Heart left ventricle (tissue), 16 donors: ENCODE measurements around the gene ZBTB45. TPM values are rescaled to one million over a fixed set of nuclear protein-coding genes. Genes with fewer than 3 reads are reported as not detected.

Experiments
- ATAC-seq, 4 donors: fragments of 200-7000 bp; cut with Tn5 transposase; one replicate each; pipeline ENCODE4 v1.9.1; 2020 to 2022; ENCODE audit warnings: moderate library complexity in 4 of 4, mild to moderate bottlenecking in 3 of 4, moderate number of reproducible peaks in 1 of 4
- DNase-seq, 5 donors: peaks; one replicate each; pipeline ENCODE4 v3.0.0-alpha.2; 2020
- H3K27ac ChIP-seq, 12 donors: fragments of 200-600 bp; sonication (generic) in 4 of 12; one replicate each; pipeline versions ENCODE4 v1.5.0 to v1.8.0; 2016 to 2022; ENCODE audit warnings: mild to moderate bottlenecking in 2 of 12
- H3K27me3 ChIP-seq, 9 donors: fragments of 200-600 bp; sonication (generic) in 2 of 9; one replicate each; pipeline versions ENCODE4 v1.5.1 to v1.8.0; 2016 to 2022; ENCODE audit warnings: mild to moderate bottlenecking in 3 of 9
- H3K36me3 ChIP-seq, 9 donors: fragments of 200-600 bp; sonication (generic) in 2 of 9; one replicate each; pipeline versions ENCODE4 v1.5.0 to v1.8.0; 2018 to 2022; ENCODE audit warnings: mild to moderate bottlenecking in 2 of 9
- H3K4me1 ChIP-seq, 12 donors: fragments of 200-600 bp; sonication (generic) in 4 of 12; one replicate each; pipeline versions ENCODE4 v1.5.0 to v1.8.0; 2016 to 2022; ENCODE audit warnings: mild to moderate bottlenecking in 3 of 12
- H3K4me3 ChIP-seq, 12 donors: fragments of 200-600 bp; sonication (generic) in 4 of 12; one replicate each; pipeline versions ENCODE4 v1.5.0 to v1.8.0; 2017 to 2022; ENCODE audit warnings: mild to moderate bottlenecking in 9 of 12, moderate library complexity in 4 of 12
- H3K9me3 ChIP-seq, 12 donors: fragments of 200-600 bp; sonication (generic) in 4 of 12; one replicate each; pipeline versions ENCODE4 v1.5.0 to v1.8.0; 2016 to 2022; ENCODE audit warnings: mild to moderate bottlenecking in 1 of 12
- POLR2A ChIP-seq, 2 donors: fragments of 450-650 bp; IDR thresholded peaks; one replicate each; pipeline ENCODE4 v1.6.1; 2017; ENCODE audit warnings: antibody characterized with exemption in 2 of 2, mild to moderate bottlenecking in 2 of 2, moderate library complexity in 2 of 2
- WGBS, 4 donors: extraction: QIAGEN DNeasy Blood & Tissue Kit in 2 of 4; methylation state at CpG; one replicate each; pipeline versions ENCODE4 v1.1.5 to v1.1.7; 2013 to 2018; 5-methylcytosine and 5-hydroxymethylcytosine counted together
- intact Hi-C, 10 donors: fragments of 100-400 bp; cut with DNase I; formaldehyde crosslinking; loops; one replicate each; pipeline versions ENCODE4 v1.11.1 to v1.14.2; 2022
- polyA plus RNA-seq, 2 donors: library from polyadenylated mRNA; stranded (reverse); fragments of 200-250 nt; gene quantifications; one replicate each; pipeline ENCODE4 v1.2.3, GENCODE V29; 2013
- total RNA-seq, 9 donors: library from RNA; depleted of rRNA in 2 of 9; stranded (reverse); fragments of >200 nt in 2 of 9; fragmentation: NEBNext Ultra II Directional in 3 of 9; extraction: Animal tissue kit (Norgen Biotek cat#: 25700) in 3 of 9; gene quantifications; one replicate each; pipeline versions ENCODE4 v1.1.0 to v1.2.4, GENCODE V29; 2016 to 2023
- TF ChIP-seq, protein P1 (sequence below), 12 donors: fragments of 200-600 bp; sonication (generic) in 4 of 12; IDR thresholded peaks; one replicate each; pipeline versions ENCODE4 v1.5.0 to v1.8.0; 2018 to 2022; ENCODE audit warnings: antibody characterized with exemption in 12 of 12, mild to moderate bottlenecking in 5 of 12
- donor health status: ischemic (EF 13 %, LVEDD 7.1; RV severe dilation, severe dysfunction).
- donor health status: healthy with polysubstance abuse.
- donor health status: DM: no; HTN: yes; CAD: no.
- donor health status: DM: no; HTN: no; CAD: no.
- donor health status: ischemic (EF 25% LVEDD 6.9; RV normal size, moderate dysfunction).
- donor health status: ischemic (EF 25% LVEDD 5.7; RV mildly dilated, moderate dysfunction).
- donor health status: healthy.
- donor health status: DM: yes; HTN: yes; CAD: no.
- donor health status: ischemic (EF 35%, LVEDD 5.7; RV mildly dilated, moderate dysfunction).
- donor health status: nonischemic (EF 11% LVEDD 7.7; RV severe dilation, severe dysfunction).
- donor health status: DM: yes; HTN: yes; CAD: no.
- donor health status: PGD.
- donor health status: ischemic (EF 29% LVEDD 5.4; RV normal size, mild dysfunction).
- donor health status: nonischemic (EF 23%, LVEDD 6.1; RV moderate dilation, normal function).

The ZBTB45 gene
- total and polyA plus RNA-seq, 11 donors: 6.9 to 13.4 (median 10.4) TPM

DNA sequence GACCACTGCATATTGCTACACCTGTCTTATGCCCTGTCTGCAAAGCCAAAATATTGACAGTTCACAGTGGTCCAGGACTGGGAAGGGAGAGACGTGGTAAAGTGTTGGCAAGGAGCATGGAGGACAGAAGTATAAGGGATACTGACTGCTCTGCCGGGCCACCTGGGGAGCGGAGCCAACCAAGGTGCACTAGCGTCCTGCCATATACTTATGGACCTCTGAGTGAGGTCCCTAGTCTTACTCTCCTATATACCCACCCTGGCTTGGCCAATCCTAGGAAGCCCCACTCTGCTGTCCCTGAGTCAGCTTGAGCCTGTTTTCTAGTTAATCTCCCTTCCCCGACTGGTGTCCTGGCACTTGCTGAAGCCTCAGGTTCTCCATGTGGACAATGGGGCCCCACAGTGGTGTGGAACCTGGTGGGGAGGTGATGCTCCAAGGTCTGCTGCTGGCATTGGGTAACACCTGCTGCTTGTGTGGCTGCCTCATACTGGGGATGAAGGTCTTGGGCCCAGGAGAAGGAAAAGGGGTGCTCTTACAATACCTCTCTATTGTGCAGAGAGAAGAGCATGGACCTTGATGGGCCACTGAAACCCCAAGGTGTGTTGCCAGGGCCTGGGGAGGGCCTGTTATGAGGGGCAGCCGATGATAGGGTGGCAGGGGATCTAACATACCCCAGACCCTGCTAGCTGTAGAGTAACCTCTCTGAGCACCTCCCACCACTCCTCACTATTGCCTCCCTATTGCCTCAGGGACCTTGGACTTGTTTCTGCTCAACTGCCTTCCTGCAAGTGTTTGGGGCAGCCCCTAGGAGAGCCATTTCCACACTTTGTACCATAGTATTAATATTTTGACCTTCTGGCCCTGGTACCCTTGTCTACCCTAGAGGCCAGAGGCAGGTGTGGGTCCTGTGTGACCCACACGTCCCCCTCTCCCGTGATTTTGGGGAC is 17.5 kb upstream of the ZBTB45 start:
- no peaks in the 10 kb centered on the region for H3K36me3 ChIP-seq
- peaks cover 0 to 20% (median 11%) of the 10 kb centered on the region in 9 donors for H3K27me3 ChIP-seq
- TF ChIP-seq POLR2A (IDR thresholded peaks at IDR 0.05): no peak
- TF ChIP-seq, protein P1, sequence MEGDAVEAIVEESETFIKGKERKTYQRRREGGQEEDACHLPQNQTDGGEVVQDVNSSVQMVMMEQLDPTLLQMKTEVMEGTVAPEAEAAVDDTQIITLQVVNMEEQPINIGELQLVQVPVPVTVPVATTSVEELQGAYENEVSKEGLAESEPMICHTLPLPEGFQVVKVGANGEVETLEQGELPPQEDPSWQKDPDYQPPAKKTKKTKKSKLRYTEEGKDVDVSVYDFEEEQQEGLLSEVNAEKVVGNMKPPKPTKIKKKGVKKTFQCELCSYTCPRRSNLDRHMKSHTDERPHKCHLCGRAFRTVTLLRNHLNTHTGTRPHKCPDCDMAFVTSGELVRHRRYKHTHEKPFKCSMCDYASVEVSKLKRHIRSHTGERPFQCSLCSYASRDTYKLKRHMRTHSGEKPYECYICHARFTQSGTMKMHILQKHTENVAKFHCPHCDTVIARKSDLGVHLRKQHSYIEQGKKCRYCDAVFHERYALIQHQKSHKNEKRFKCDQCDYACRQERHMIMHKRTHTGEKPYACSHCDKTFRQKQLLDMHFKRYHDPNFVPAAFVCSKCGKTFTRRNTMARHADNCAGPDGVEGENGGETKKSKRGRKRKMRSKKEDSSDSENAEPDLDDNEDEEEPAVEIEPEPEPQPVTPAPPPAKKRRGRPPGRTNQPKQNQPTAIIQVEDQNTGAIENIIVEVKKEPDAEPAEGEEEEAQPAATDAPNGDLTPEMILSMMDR (IDR thresholded peaks at IDR 0.05): no peak
- no peak overlapping the region for H3K4me3 ChIP-seq
- intact Hi-C loops: no loop called here
- no peaks in the 10 kb centered on the region for H3K9me3 ChIP-seq
- ATAC-seq (no peak), DNase-seq (no peak)
- H3K4me1 ChIP-seq: peaks cover 0 to 12% (median 7%) of the 10 kb centered on the region in 12 donors
- WGBS, 4 donors: 80 to 91% (median 88%) methylated on average over 8 of the region's 8 CpGs
- no peak overlapping the region for H3K27ac ChIP-seq

DNA sequence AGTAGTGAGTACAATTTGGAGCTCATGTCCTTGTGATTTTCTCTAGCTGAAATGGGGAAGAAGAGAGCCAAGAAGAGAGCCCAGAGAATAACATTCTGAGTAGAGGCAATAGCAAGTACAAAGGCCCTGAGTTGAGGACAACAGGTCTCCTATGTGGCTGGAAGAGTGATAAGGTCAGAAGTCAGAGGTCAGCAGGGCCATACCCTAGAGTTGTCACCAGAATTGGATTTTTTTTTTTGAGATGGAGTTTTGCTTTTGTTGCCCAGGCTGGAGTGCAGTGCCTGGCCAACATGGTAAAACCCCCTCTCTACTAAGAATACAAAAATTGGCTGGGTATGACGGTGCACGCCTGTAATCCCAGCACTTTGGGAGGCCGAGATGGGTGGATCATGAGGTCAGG is 16.2 kb upstream of the ZBTB45 start:
- H3K27me3 ChIP-seq: peaks cover 0 to 23% (median 11%) of the 10 kb centered on the region in 9 donors
- no peak for ATAC-seq
- peaks cover 0 to 12% (median 7%) of the 10 kb centered on the region in 12 donors for H3K4me1 ChIP-seq
- intact Hi-C loops: no loop called here
- H3K36me3 ChIP-seq: no peaks in the 10 kb centered on the region
- TF ChIP-seq, protein P1 (IDR thresholded peaks at IDR 0.05): no peak
- TF ChIP-seq POLR2A (IDR thresholded peaks at IDR 0.05): no peak
- no peak overlapping the region for H3K4me3 ChIP-seq
- DNase-seq: no peak
- 85 to 96% (median 94%) methylated on average over 3 of the region's 3 CpGs for WGBS, 4 donors
- no peak overlapping the region for H3K27ac ChIP-seq
- no peaks in the 10 kb centered on the region for H3K9me3 ChIP-seq

DNA sequence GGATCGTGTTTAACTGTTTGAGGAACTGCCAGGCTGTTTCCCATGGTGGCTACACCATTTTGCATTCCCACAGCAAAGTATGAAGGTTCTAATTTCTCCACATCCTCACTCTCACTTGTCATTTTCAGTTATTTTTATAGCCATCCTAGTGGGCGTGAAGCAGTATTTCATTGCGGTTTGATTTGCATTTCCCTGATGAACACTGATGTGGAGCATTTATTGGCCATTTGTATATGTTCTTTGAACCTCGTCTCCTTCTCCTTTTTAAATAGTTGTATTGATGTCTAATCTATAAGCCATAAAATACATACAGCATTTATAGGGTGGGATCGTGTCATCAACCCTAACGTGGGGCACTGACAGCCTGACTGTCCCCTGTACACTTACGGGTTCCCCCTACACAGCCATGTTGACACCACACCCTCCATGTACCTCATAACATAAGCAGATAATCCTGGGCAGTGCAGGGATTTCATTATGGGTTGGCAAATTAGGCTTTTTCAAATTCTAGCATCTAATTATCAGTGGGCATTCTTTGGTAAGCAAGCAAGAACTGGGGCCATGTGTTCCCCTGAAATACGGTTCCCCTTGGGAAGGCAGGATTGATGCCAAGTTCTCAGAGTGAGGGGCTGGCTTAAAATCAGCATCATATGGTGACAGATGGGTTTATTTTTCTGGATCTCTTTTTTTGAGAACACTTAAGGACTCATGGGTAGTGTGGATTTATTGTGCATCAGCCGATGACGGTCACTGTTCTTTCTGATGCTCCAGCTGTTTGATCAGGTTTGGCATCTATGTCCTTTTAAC is 11.6 kb upstream of the ZBTB45 start:
- Histone ChIP-seq H3K9me3 (no peaks in the 10 kb centered on the region), H3K27ac (no peak overlapping the region), H3K36me3 (no peaks in the 10 kb centered on the region), H3K4me1 (no peaks in the 10 kb centered on the region), H3K4me3 (no peak overlapping the region), H3K27me3 (peaks cover 0 to 7% (median 0%) of the 10 kb centered on the region in 9 donors)
- DNase-seq (no peak), ATAC-seq (no peak)
- intact Hi-C loops: no loop called here
- 65 to 75% (median 70%) methylated on average over 10 of the region's 10 CpGs for WGBS, 4 donors
- TF ChIP-seq, protein P1 (IDR thresholded peaks at IDR 0.05): no peak
- TF ChIP-seq POLR2A (IDR thresholded peaks at IDR 0.05): no peak

DNA sequence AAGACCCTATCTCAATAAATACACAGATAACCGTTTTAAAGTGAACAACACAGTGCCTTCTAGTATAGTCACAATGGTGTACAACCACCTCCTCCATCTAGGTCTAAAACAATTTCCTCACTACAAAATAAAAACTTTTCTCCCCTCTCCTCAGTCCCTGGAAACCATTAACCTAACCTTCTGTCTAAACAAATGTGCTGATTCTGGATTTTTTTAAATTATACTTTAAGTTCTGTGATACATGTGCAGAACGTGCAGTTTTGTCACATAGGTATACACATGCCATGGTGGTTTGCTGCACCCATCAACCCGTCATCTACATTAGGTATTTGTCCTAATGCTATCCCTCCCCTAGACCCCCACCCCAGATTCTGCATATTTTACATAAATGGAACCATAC is 9.8 kb upstream of the ZBTB45 start:
- intact Hi-C loops: no loop called here
- H3K4me3 ChIP-seq: no peak overlapping the region
- H3K9me3 ChIP-seq: no peaks in the 10 kb centered on the region
- no peaks in the 10 kb centered on the region for H3K4me1 ChIP-seq
- no peak for TF ChIP-seq POLR2A (IDR thresholded peaks at IDR 0.05)
- TF ChIP-seq, protein P1 (IDR thresholded peaks at IDR 0.05): no peak
- H3K36me3 ChIP-seq: no peaks in the 10 kb centered on the region
- 72 to 79% (median 75%) methylated on average over 3 of the region's 3 CpGs for WGBS, 4 donors
- no peak for ATAC-seq
- no peak for DNase-seq
- no peak overlapping the region for H3K27ac ChIP-seq
- peaks cover 0 to 7% (median 0%) of the 10 kb centered on the region in 9 donors for H3K27me3 ChIP-seq
